HepG2 (cell line): Measurements from ENCODE around the gene SLC38A1. TPM values are rescaled to one million over a fixed set of nuclear protein-coding genes. Genes with fewer than 3 reads are reported as not detected.
A peak's percentile ranks its signal among the peaks of the same experiment; 100 is the strongest.

Source experiments
- ATAC-seq: fragments of 200-7000 bp; cut with Tn5 transposase; 3 replicates; pipeline ENCODE4 v1.9.1; 2020; ENCODE audit warnings: mild to moderate bottlenecking, moderate library complexity
- BruUV-seq: library from RNA; stranded (reverse); fragments of 400-500 nt; replicated peaks from 2 replicates; lab custom pipeline; 2021; lab: Mats Ljungman, UMichigan
- CTCF ChIA-PET: fragments of 300-600 bp; formaldehyde crosslinking; extraction: SDS; loops from one replicate; lab custom pipeline; 2021; ENCODE audit warnings: low total read pairs, inconsistent platforms, low intra/inter-chr PET ratio; lab: Yijun Ruan, JAX
- POLR2A ChIA-PET: fragments of 350-600 bp; sonication (Branson Sonifier 250); formaldehyde crosslinking; loops from one replicate; lab custom pipeline; 2020; ENCODE audit warnings: antibody characterized with exemption, inconsistent platforms; lab: Yijun Ruan, JAX
- DNase-seq: peaks from one replicate; pipeline ENCODE4 v3.0.0-alpha.2; 2015; ENCODE audit warnings: low spot score
- FAIRE-seq: peaks from 3 replicates; lab custom pipeline; 2011; peaks lifted over from hg19 to GRCh38; lab: Jason Lieb, UNC
- H2AFZ ChIP-seq: one replicate; pipeline ENCODE4 v1.6.1; 2011; ENCODE audit warnings: low read length, inconsistent platforms
- H3K27ac ChIP-seq: fragments of 300-600 bp; 3 replicates; pipeline ENCODE4 v1.8.0; 2011; ENCODE audit warnings: mixed run types, mild to moderate bottlenecking, mixed read lengths, low read length, inconsistent platforms; ENCODE audit not compliant: insufficient read depth; ENCODE audit errors: extremely low read length
- H3K27me3 ChIP-seq, 2 experiments: fragments of 200-600 bp in 1 of 2; 2 replicates in 1 of 2; 3 replicates in 1 of 2; pipeline versions ENCODE4 v1.6.0 to v1.8.0; 2011; ENCODE audit warnings: low read length in 2 of 2, mild to moderate bottlenecking in 2 of 2, moderate library complexity in 2 of 2, inconsistent platforms in 1 of 2; ENCODE audit not compliant: insufficient read depth in 2 of 2, control insufficient read depth in 1 of 2
- H3K36me3 ChIP-seq, 2 experiments: fragments of 200-600 bp in 1 of 2; replicated peaks in 1 of 2; 2 replicates in 1 of 2; 3 replicates in 1 of 2; pipeline versions ENCODE4 v1.5.1 to v1.8.0; 2011; ENCODE audit warnings: low read length in 2 of 2, inconsistent platforms in 1 of 2; ENCODE audit not compliant: insufficient read depth in 2 of 2, control insufficient read depth in 1 of 2
- H3K4me1 ChIP-seq: 2 replicates; pipeline ENCODE4 v1.5.1; 2012; ENCODE audit warnings: low read length, inconsistent platforms; ENCODE audit not compliant: insufficient read depth
- H3K4me2 ChIP-seq: 2 replicates; pipeline ENCODE4 v1.6.0; 2011; ENCODE audit warnings: low read depth, low read length, inconsistent platforms
- H3K4me3 ChIP-seq, 3 experiments: fragments of 200-600 bp in 1 of 3; sonication (generic), shearing (Covaris generic) in 1 of 3; replicated peaks in 1 of 3; 2 replicates each; pipeline ENCODE4 v1.5.1; 2011 to 2016; ENCODE audit warnings: low read length in 3 of 3, inconsistent platforms in 2 of 3, low read depth in 2 of 3, mild to moderate bottlenecking in 2 of 3, control low read depth in 1 of 3, mixed read lengths in 1 of 3; ENCODE audit not compliant: insufficient read depth in 1 of 3
- H3K79me2 ChIP-seq: one replicate; pipeline ENCODE4 v1.6.1; 2011; ENCODE audit warnings: low read length, inconsistent platforms; ENCODE audit not compliant: insufficient read depth
- H3K9ac ChIP-seq: 2 replicates; pipeline ENCODE4 v1.6.0; 2011; ENCODE audit warnings: mild to moderate bottlenecking, low read depth, low read length, inconsistent platforms; ENCODE audit not compliant: insufficient read depth
- H3K9me3 ChIP-seq: 2 replicates; pipeline ENCODE4 v1.5.1; 2012; ENCODE audit warnings: mild to moderate bottlenecking, low read length
- H4K20me1 ChIP-seq: 2 replicates; pipeline ENCODE4 v1.6.0; 2011; ENCODE audit warnings: inconsistent platforms, mild to moderate bottlenecking, low read length, moderate library complexity; ENCODE audit not compliant: insufficient read depth
- CCDC6 ChIP-seq: sonication (generic); formaldehyde crosslinking; IDR thresholded peaks from 2 replicates; pipeline ENCODE4 v1.8.1; 2022; ENCODE audit warnings: mild to moderate bottlenecking, missing genetic modification reagents, moderate library complexity
- ELK4 ChIP-seq: sonication (generic); formaldehyde crosslinking; IDR thresholded peaks from 2 replicates; pipeline ENCODE4 v1.9.0; 2021; ENCODE audit warnings: missing genetic modification reagents, borderline replicate concordance
- HNRNPLL ChIP-seq: fragments of 200-400 bp; formaldehyde crosslinking; IDR thresholded peaks from 2 replicates; pipeline ENCODE4 v1.6.1; 2017; ENCODE audit warnings: mild to moderate bottlenecking, low read depth, low read length; ENCODE audit not compliant: poor library complexity, severe bottlenecking
- ONECUT2 ChIP-seq: sonication (generic); formaldehyde crosslinking; IDR thresholded peaks from 2 replicates; pipeline ENCODE4 v1.4.0; 2020; ENCODE audit warnings: missing genetic modification reagents
- PRDM4 ChIP-seq: sonication (generic); formaldehyde crosslinking; IDR thresholded peaks from 2 replicates; pipeline ENCODE4 v1.9.0; 2021; ENCODE audit warnings: missing genetic modification reagents, borderline replicate concordance
- SIX1 ChIP-seq: sonication (generic); formaldehyde crosslinking; IDR thresholded peaks from 2 replicates; pipeline ENCODE4 v1.4.0; 2020; ENCODE audit warnings: missing genetic modification reagents, borderline replicate concordance
- TAF1 ChIP-seq: sonication (generic); formaldehyde crosslinking; IDR thresholded peaks from 2 replicates; pipeline ENCODE4 v1.4.0; 2020; ENCODE audit warnings: missing genetic modification reagents
- ZNF235 ChIP-seq: sonication (generic); formaldehyde crosslinking; IDR thresholded peaks from 2 replicates; pipeline ENCODE4 v1.8.1; 2023; ENCODE audit warnings: mild to moderate bottlenecking, missing genetic modification reagents, borderline replicate concordance
- ZNF296 ChIP-seq: sonication (generic); formaldehyde crosslinking; conservative IDR thresholded peaks from 2 replicates; pipeline ENCODE4 v1.5.0; 2020; ENCODE audit warnings: mild to moderate bottlenecking, missing genetic modification reagents
- ZNF431 ChIP-seq: sonication (generic); formaldehyde crosslinking; IDR thresholded peaks from 2 replicates; pipeline ENCODE4 v1.9.0; 2022; ENCODE audit warnings: missing genetic modification reagents, low read depth, mild to moderate bottlenecking, borderline replicate concordance
- ZNF432 ChIP-seq: sonication (generic); formaldehyde crosslinking; IDR thresholded peaks from 2 replicates; pipeline ENCODE4 v1.5.0; 2020; ENCODE audit warnings: missing genetic modification reagents, mild to moderate bottlenecking, borderline replicate concordance
- ZNF558 ChIP-seq: sonication (generic); formaldehyde crosslinking; IDR thresholded peaks from 2 replicates; pipeline ENCODE4 v1.9.0; 2022; ENCODE audit warnings: mild to moderate bottlenecking, missing genetic modification reagents, borderline replicate concordance
- ZNF776 ChIP-seq: sonication (generic); formaldehyde crosslinking; IDR thresholded peaks from 2 replicates; pipeline ENCODE4 v1.4.0; 2020; ENCODE audit warnings: mild to moderate bottlenecking, missing genetic modification reagents
- ZNF777 ChIP-seq: sonication (generic); formaldehyde crosslinking; IDR thresholded peaks from 2 replicates; pipeline ENCODE4 v1.4.0; 2020; ENCODE audit warnings: missing genetic modification reagents
- WGBS: methylation state at CpG from one replicate; pipeline ENCODE4 v1.1.6; 2017; ENCODE audit warnings: low lambda C conversion rate; 5-methylcytosine and 5-hydroxymethylcytosine counted together
- in situ Hi-C: cut with HindIII; loops from 2 replicates; pipeline ENCODE4 v1.10.0; 2017; ENCODE audit warnings: low pct_unique_long_range_greater_than_20kb; ENCODE audit not compliant: extremely low pct_ligation_motif_present
- intact Hi-C: fragments of 100-400 bp; cut with micrococcal nuclease; formaldehyde crosslinking; loops from one replicate; pipeline ENCODE4 v1.10.0; 2022; ENCODE audit not compliant: unreplicated experiment
- polyA plus RNA-seq, 8 experiments: library from polyadenylated mRNA; depleted of rRNA in 3 of 8; stranded (reverse) in 7 of 8; unstranded in 1 of 8; fragments of >200 nt; fragmentation: Illumina TruSeq in 4 of 8; extraction: Trizol in 4 of 8; gene quantifications; 2 replicates each; pipeline versions ENCODE4 v1.2.1 to v1.2.3, GENCODE V29; 2011 to 2016; ENCODE audit warnings: low read depth in 4 of 8, missing spikeins in 1 of 8, mixed read lengths in 1 of 8; ENCODE audit not compliant: insufficient read depth in 1 of 8
- total RNA-seq, 5 experiments: library from RNA; depleted of rRNA; stranded (reverse); fragments of >200 nt; fragmentation: Illumina TruSeq; extraction: Trizol; gene quantifications; 2 replicates each; pipeline ENCODE4 v1.2.3, GENCODE V29; 2016; ENCODE audit warnings: low read depth in 1 of 5

Gene SLC38A1
- total and polyA plus RNA-seq, 2 of the 13 experiments (the other 11 are each of a cell fraction or from before 2014, with no cell fraction given) = 47.0 to 50.6 TPM

GRCh38 chr12:46267825-46268582 lies 839 bp downstream of the SLC38A1 start:
- peak; percentile 23 for ATAC-seq
- H4K20me1 ChIP-seq = peaks cover 28% of the 10 kb centered on the region
- peak overlapping the region; percentile 67 for H3K27ac ChIP-seq
- H3K27me3 ChIP-seq = no peaks in the 10 kb centered on the region; a peak in 1 of 5 replicates
- no peak for FAIRE-seq
- ChIA-PET POLR2A (interaction anchor here (1.7 kb wide), 1 partner anchor 277 kb away, joined by 12 read pairs; the partner anchor contains the start of gene SCAF11), CTCF (no interaction called here)
- H3K9me3 ChIP-seq = no peaks in the 10 kb centered on the region
- no peaks in the 10 kb centered on the region for H3K36me3 ChIP-seq
- 1% methylated on average over 18 of the region's 48 CpGs for WGBS
- intact Hi-C loops (loop anchor here (10.0 kb wide), 1 partner anchor 273 kb away; the partner anchor contains the start of gene SCAF11), in situ Hi-C loops (no loop called here)
- peaks cover 57% of the 10 kb centered on the region for H3K79me2 ChIP-seq
- H3K4me3 ChIP-seq = peak overlapping the region; percentile 85 to 91 (median 90)
- no peak overlapping the region for H2AFZ ChIP-seq
- H3K9ac ChIP-seq = peak overlapping the region; percentile 85
- no TSS peak for BruUV-seq
- peaks cover 63% of the 10 kb centered on the region for H3K4me1 ChIP-seq
- peak overlapping the region; percentile 94 for H3K4me2 ChIP-seq
- DNase-seq = no peak
- 0 out of 2 replicates have a peak, but pooled peaks have one; percentile 37 for TF ChIP-seq ZNF431 (CRISPR knock-in tag)
- TF ChIP-seq ZNF432 (CRISPR knock-in tag) = no peak
- TF ChIP-seq ZNF558 (CRISPR knock-in tag) = 0 out of 2 replicates have a peak, but pooled peaks have one; percentile 19
- TF ChIP-seq ELK4 = 0 out of 2 replicates have a peak, but pooled peaks have one; percentile 28
- TF ChIP-seq ZNF296 (CRISPR knock-in tag) = peak; percentile 20; the same call in 1 of the 2 replicates
- TF ChIP-seq PRDM4 = no peak
- no peak for TF ChIP-seq CCDC6
- TF ChIP-seq ZNF235 (CRISPR knock-in tag) = 0 out of 2 replicates have a peak, but pooled peaks have one; percentile 50
- TF ChIP-seq SIX1 (CRISPR knock-in tag) = 0 out of 2 replicates have a peak, but pooled peaks have one; percentile 6
- TF ChIP-seq TAF1 (CRISPR knock-in tag) = peak; percentile 26; the same call in 1 of the 2 replicates
- 0 out of 2 replicates have a peak, but pooled peaks have one; percentile 36 for TF ChIP-seq ZNF776 (CRISPR knock-in tag)
- TF ChIP-seq HNRNPLL = peak; percentile 5
- TF ChIP-seq ONECUT2 (CRISPR knock-in tag) = no peak
- TF ChIP-seq ZNF777 = peak; percentile 63
